ENCODE results near the gene KLHL29.
"Not testable (repeated sequence)": the region's sequence is repeated elsewhere in the genome, so short reads cannot be mapped to it uniquely, and the experiment has no call there.

The KLHL29 gene

DNA sequence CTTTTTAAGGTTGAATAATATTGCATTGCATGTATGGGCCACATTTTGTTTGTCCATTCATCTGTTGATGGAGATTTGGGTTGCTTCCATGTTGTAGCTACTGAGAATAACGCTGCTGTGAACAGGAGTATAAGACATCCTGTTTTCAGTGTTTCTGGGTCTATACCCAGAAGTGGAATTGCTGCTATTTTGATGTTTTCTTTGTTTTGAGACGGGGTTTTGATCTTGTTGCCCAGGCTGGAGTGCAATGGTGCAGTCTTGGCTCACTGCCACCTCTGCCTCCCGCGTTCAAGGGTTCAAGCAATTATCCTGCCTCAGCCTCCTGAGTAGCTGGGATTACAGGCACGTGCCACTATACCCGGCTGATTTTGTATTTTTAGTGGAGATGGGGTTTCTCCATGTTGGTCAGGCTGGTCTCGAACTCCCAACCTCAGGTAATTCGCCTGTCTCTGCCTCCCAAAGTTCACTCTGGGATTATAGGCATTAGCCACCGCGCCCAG, 6.3 kb downstream of the KLHL29 start:
- H3K9me3 ChIP-seq (replicated peaks in 1 of 2; ENCODE audit: control insufficient read depth in 2 of 2, insufficient read depth in 1 of 2, low read depth in 1 of 2, low read length in 2 of 2); H3K14ac ChIP-seq (ENCODE audit: low read length); H3K9ac ChIP-seq (ENCODE audit: low read depth, low read length, poor library complexity); H2BK5ac ChIP-seq (ENCODE audit: low read length); H2AFZ ChIP-seq (ENCODE audit: low read length); H3K18ac ChIP-seq (ENCODE audit: low read length); H3K23ac ChIP-seq (ENCODE audit: low read depth, low read length, poor library complexity); H3K4me3 ChIP-seq (ENCODE audit: low read length in 2 of 2); H3K4me1 ChIP-seq (ENCODE audit: control insufficient read depth in 2 of 2, insufficient read depth in 1 of 2, low read depth in 1 of 2, low read length in 2 of 2); H2BK12ac ChIP-seq (ENCODE audit: low read length); H4K91ac ChIP-seq (ENCODE audit: low read depth, low read length, poor library complexity); H2BK15ac ChIP-seq (ENCODE audit: low read length); H3K4me2 ChIP-seq (ENCODE audit: insufficient read depth, low read length, poor library complexity, severe bottlenecking); H4K8ac ChIP-seq (ENCODE audit: low read depth, low read length); H3K79me1 ChIP-seq (ENCODE audit: low read depth, low read length); DNase-seq (ENCODE audit: low spot score); H3K36me3 ChIP-seq (replicated peaks in 1 of 2; ENCODE audit: control insufficient read depth in 2 of 2, insufficient read depth in 2 of 2, low read length in 2 of 2); H2AK5ac ChIP-seq (ENCODE audit: low read depth, low read length); H3K27ac ChIP-seq (replicated peaks; ENCODE audit: low read length); H3K4ac ChIP-seq (ENCODE audit: low read length); H2BK120ac ChIP-seq (ENCODE audit: low read depth, low read length): not testable (repeated sequence)
- H3K27me3 ChIP-seq (ENCODE audit: control insufficient read depth in 3 of 3, insufficient read depth in 3 of 3, low read depth in 1 of 3, low read length in 3 of 3), result peaks cover 3 to 18% (median 8%) of the 10 kb centered on the region in 3 experiments
- no CpG with 5 or more reads among the region's 10 CpGs for WGBS, 2 donors (ENCODE audit: extremely low coverage in 2 of 2, insufficient read length in 2 of 2, insufficient replicate concordance in 1 of 2)

DNA sequence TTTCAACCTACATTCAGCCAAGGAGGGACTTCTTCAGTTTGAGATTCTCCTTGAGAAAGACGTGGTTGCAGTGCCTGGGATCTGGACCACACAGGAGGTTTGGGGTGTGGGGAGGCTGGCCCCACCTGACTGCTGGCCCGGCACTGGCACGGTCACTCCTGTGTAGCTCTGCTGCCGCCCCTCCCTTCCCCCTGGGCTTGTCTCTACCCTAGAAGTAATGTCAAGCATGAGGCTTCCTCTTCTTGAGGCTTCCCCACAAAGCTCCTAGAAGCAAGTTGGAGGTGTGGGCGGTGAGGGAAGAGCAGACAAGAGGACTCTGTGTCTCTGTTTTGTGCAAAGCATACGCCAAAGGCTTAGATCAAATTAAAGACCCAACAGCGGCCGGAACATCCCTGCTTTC, 8.7 kb downstream of the KLHL29 start:
- Histone ChIP-seq H3K14ac (ENCODE audit: low read length) (no peak overlapping the region), H3K4me3 (ENCODE audit: low read length in 2 of 2) (no peak overlapping the region), H2BK5ac (ENCODE audit: low read length) (no peak overlapping the region), H4K91ac (ENCODE audit: low read depth, low read length, poor library complexity) (no peak overlapping the region), H3K79me1 (ENCODE audit: low read depth, low read length) (no peaks in the 10 kb centered on the region), H3K9me3 (replicated peaks in 1 of 2; ENCODE audit: control insufficient read depth in 2 of 2, insufficient read depth in 1 of 2, low read depth in 1 of 2, low read length in 2 of 2) (no peaks in the 10 kb centered on the region), H3K4me1 (ENCODE audit: control insufficient read depth in 2 of 2, insufficient read depth in 1 of 2, low read depth in 1 of 2, low read length in 2 of 2) (peaks cover 0 to 1% of the 10 kb centered on the region in 2 donors), H2BK15ac (ENCODE audit: low read length) (no peak overlapping the region), H3K18ac (ENCODE audit: low read length) (no peak overlapping the region), H3K27me3 (ENCODE audit: control insufficient read depth in 3 of 3, insufficient read depth in 3 of 3, low read depth in 1 of 3, low read length in 3 of 3) (no peaks in the 10 kb centered on the region), H4K8ac (ENCODE audit: low read depth, low read length) (no peak overlapping the region), H3K27ac (replicated peaks; ENCODE audit: low read length) (no peak overlapping the region), H3K4ac (ENCODE audit: low read length) (no peak overlapping the region), H3K4me2 (ENCODE audit: insufficient read depth, low read length, poor library complexity, severe bottlenecking) (no peak overlapping the region), H2AFZ (ENCODE audit: low read length) (no peak overlapping the region), H2AK5ac (ENCODE audit: low read depth, low read length) (no peak overlapping the region), H3K36me3 (replicated peaks in 1 of 2; ENCODE audit: control insufficient read depth in 2 of 2, insufficient read depth in 2 of 2, low read length in 2 of 2) (no peaks in the 10 kb centered on the region), H3K9ac (ENCODE audit: low read depth, low read length, poor library complexity) (no peak overlapping the region), H2BK12ac (ENCODE audit: low read length) (no peak overlapping the region), H3K23ac (ENCODE audit: low read depth, low read length, poor library complexity) (no peak overlapping the region), H2BK120ac (ENCODE audit: low read depth, low read length) (no peak overlapping the region)
- no CpG with 5 or more reads among the region's 8 CpGs for WGBS, 2 donors (ENCODE audit: extremely low coverage in 2 of 2, insufficient read length in 2 of 2, insufficient replicate concordance in 1 of 2)
- no peak for DNase-seq (ENCODE audit: low spot score)

DNA sequence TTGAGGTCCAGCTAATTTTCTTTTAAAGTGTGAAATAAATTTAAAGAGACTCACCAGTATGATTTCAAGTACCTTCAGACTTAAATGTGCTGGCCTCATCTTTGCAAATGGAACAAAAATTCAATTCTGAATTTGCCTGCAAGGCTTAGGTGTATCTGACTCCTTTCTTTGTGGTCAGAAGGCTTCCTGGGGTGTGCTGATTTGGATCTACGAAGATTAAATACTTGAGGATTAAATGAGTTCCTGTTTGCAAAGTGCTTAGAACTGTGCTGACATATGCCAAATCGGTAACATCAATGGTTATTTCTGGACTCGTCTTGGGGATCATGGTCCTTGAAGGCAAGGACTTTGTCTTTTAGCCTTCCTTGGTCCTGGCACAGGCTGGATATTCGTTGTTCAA, 9.7 kb downstream of the KLHL29 start:
- Histone ChIP-seq H3K36me3 (replicated peaks in 1 of 2; ENCODE audit: control insufficient read depth in 2 of 2, insufficient read depth in 2 of 2, low read length in 2 of 2) (no peaks in the 10 kb centered on the region), H3K4me3 (ENCODE audit: low read length in 2 of 2) (no peak overlapping the region), H3K9me3 (replicated peaks in 1 of 2; ENCODE audit: control insufficient read depth in 2 of 2, insufficient read depth in 1 of 2, low read depth in 1 of 2, low read length in 2 of 2) (no peaks in the 10 kb centered on the region), H3K9ac (ENCODE audit: low read depth, low read length, poor library complexity) (no peak overlapping the region), H3K4me2 (ENCODE audit: insufficient read depth, low read length, poor library complexity, severe bottlenecking) (no peak overlapping the region), H3K23ac (ENCODE audit: low read depth, low read length, poor library complexity) (no peak overlapping the region), H4K8ac (ENCODE audit: low read depth, low read length) (no peak overlapping the region), H3K14ac (ENCODE audit: low read length) (no peak overlapping the region), H2BK15ac (ENCODE audit: low read length) (no peak overlapping the region), H3K27ac (replicated peaks; ENCODE audit: low read length) (no peak overlapping the region), H2AFZ (ENCODE audit: low read length) (no peak overlapping the region), H3K4ac (ENCODE audit: low read length) (no peak overlapping the region), H3K18ac (ENCODE audit: low read length) (no peak overlapping the region), H2BK5ac (ENCODE audit: low read length) (no peak overlapping the region), H2BK12ac (ENCODE audit: low read length) (no peak overlapping the region), H4K91ac (ENCODE audit: low read depth, low read length, poor library complexity) (no peak overlapping the region), H2BK120ac (ENCODE audit: low read depth, low read length) (no peak overlapping the region), H3K4me1 (ENCODE audit: control insufficient read depth in 2 of 2, insufficient read depth in 1 of 2, low read depth in 1 of 2, low read length in 2 of 2) (peaks cover 0 to 1% of the 10 kb centered on the region in 2 donors), H3K79me1 (ENCODE audit: low read depth, low read length) (no peaks in the 10 kb centered on the region), H2AK5ac (ENCODE audit: low read depth, low read length) (no peak overlapping the region), H3K27me3 (ENCODE audit: control insufficient read depth in 3 of 3, insufficient read depth in 3 of 3, low read depth in 1 of 3, low read length in 3 of 3) (no peaks in the 10 kb centered on the region)
- no CpG with 5 or more reads among the region's 4 CpGs for WGBS, 2 donors (ENCODE audit: extremely low coverage in 2 of 2, insufficient read length in 2 of 2, insufficient replicate concordance in 1 of 2)
- DNase-seq (ENCODE audit: low spot score), result no peak

- H2BK12ac ChIP-seq (ENCODE audit: low read length), result no peak overlapping the region
- DNase-seq (ENCODE audit: low spot score), result no peak
- H3K4me3 ChIP-seq (ENCODE audit: low read length in 2 of 2), result no peak overlapping the region
- H3K18ac ChIP-seq (ENCODE audit: low read length), result no peak overlapping the region
- no peak overlapping the region for H3K4ac ChIP-seq (ENCODE audit: low read length)
- no peak overlapping the region for H2BK15ac ChIP-seq (ENCODE audit: low read length)
- no peak overlapping the region for H2BK5ac ChIP-seq (ENCODE audit: low read length)
- H3K14ac ChIP-seq (ENCODE audit: low read length), result no peak overlapping the region
- no peak overlapping the region for H3K23ac ChIP-seq (ENCODE audit: low read depth, low read length, poor library complexity)
- no peaks in the 10 kb centered on the region for H3K36me3 ChIP-seq (replicated peaks in 1 of 2; ENCODE audit: control insufficient read depth in 2 of 2, insufficient read depth in 2 of 2, low read length in 2 of 2)
- H3K9me3 ChIP-seq (replicated peaks in 1 of 2; ENCODE audit: control insufficient read depth in 2 of 2, insufficient read depth in 1 of 2, low read depth in 1 of 2, low read length in 2 of 2), result no peaks in the 10 kb centered on the region
- H2AK5ac ChIP-seq (ENCODE audit: low read depth, low read length), result no peak overlapping the region
- H3K9ac ChIP-seq (ENCODE audit: low read depth, low read length, poor library complexity), result no peak overlapping the region
- no peak overlapping the region for H2BK120ac ChIP-seq (ENCODE audit: low read depth, low read length)
- H3K27ac ChIP-seq (replicated peaks; ENCODE audit: low read length), result no peak overlapping the region
- no peak overlapping the region for H2AFZ ChIP-seq (ENCODE audit: low read length)
- no peaks in the 10 kb centered on the region for H3K27me3 ChIP-seq (ENCODE audit: control insufficient read depth in 3 of 3, insufficient read depth in 3 of 3, low read depth in 1 of 3, low read length in 3 of 3)
- H3K79me1 ChIP-seq (ENCODE audit: low read depth, low read length), result no peaks in the 10 kb centered on the region
- peaks cover 0 to 1% of the 10 kb centered on the region in 2 donors for H3K4me1 ChIP-seq (ENCODE audit: control insufficient read depth in 2 of 2, insufficient read depth in 1 of 2, low read depth in 1 of 2, low read length in 2 of 2)
- no peak overlapping the region for H4K8ac ChIP-seq (ENCODE audit: low read depth, low read length)
- no peak overlapping the region for H3K4me2 ChIP-seq (ENCODE audit: insufficient read depth, low read length, poor library complexity, severe bottlenecking)
- no CpG with 5 or more reads among the region's 4 CpGs for WGBS, 2 donors (ENCODE audit: extremely low coverage in 2 of 2, insufficient read length in 2 of 2, insufficient replicate concordance in 1 of 2)
- no peak overlapping the region for H4K91ac ChIP-seq (ENCODE audit: low read depth, low read length, poor library complexity)
These were observed 12.5 kb downstream of the KLHL29 start for GRCh38 chr2:23397478-23397877.
